Activated naive CD4-positive, alpha-beta T cell treated with anti-CD3 and anti-CD28 coated beads, Interleukin-2, amount 10 ng/mL, durations not matched to agents 7 days and 5 days (primary cell): ENCODE data around the gene PCCA.

Source experiments
- CTCF ChIA-PET: fragments of 350-600 bp; sonication (Branson Sonifier 250); formaldehyde crosslinking; loops from one replicate; lab custom pipeline; 2021; ENCODE audit warnings: antibody characterized with exemption; lab: Charles Lee
- DNase-seq: peaks from one replicate; pipeline ENCODE4 v3.0.0-alpha.2; 2020
- H3K27ac Mint-ChIP-seq: one replicate; pipeline ENCODE4 v1.8.0; 2021; ENCODE audit warnings: mild to moderate bottlenecking, moderate library complexity, mixed read lengths
- H3K27me3 Mint-ChIP-seq: one replicate; pipeline ENCODE4 v1.8.0; 2021; ENCODE audit warnings: mild to moderate bottlenecking, mixed read lengths
- H3K36me3 Mint-ChIP-seq: one replicate; pipeline ENCODE4 v1.8.0; 2021; ENCODE audit warnings: mixed read lengths
- H3K4me1 Mint-ChIP-seq: one replicate; pipeline ENCODE4 v1.8.0; 2021; ENCODE audit warnings: mixed read lengths
- H3K4me3 Mint-ChIP-seq: one replicate; pipeline ENCODE4 v1.8.0; 2021; ENCODE audit warnings: mild to moderate bottlenecking, moderate library complexity, mixed read lengths
- H3K9me3 Mint-ChIP-seq: one replicate; pipeline ENCODE4 v1.8.0; 2021; ENCODE audit warnings: mixed read lengths

The PCCA gene

GRCh38 chr13:100533588-100534041 is 444.7 kb downstream of the PCCA start:
- Mint-ChIP-seq H3K4me1 (peaks cover 19% of the 10 kb centered on the region), H3K4me3 (no peak overlapping the region), H3K27ac (no peak overlapping the region), H3K27me3 (peaks cover 9% of the 10 kb centered on the region), H3K36me3 (peaks cover 1% of the 10 kb centered on the region), H3K9me3 (no peaks in the 10 kb centered on the region)
- no peak for DNase-seq
- CTCF ChIA-PET = no interaction called here

DNA sequence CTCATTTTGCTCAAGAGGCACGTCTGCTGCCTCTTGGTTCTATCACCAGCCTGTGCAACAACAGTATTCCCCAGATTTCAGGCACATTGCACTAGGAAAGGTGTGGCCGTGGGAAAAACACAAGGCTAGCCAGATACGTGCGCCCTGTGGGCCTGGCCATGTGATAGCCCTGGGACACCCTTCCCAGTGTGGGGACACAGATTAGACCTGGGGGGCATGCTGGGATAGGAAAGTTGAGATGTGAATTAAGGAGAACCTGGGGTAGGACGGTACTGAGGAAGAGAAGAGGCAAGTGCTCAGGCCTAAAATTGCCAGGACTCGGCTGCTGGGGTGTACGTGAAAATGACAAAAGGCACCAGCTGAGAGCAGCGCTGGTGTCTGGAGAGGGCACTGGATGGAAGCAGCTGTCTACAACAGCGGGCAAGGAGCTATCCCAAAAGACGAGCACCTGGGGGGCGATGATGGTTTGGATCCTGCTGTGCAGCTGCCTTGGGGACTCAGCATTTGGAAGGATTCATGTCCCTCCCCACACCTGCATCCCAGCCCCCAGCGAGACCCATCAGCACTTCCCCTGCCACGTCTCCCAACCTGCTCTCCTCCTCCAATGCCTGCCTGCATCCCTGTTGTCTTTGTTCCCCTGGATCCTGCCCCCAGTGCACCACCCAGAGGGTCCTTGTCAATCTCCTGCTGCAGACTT is 445.4 kb downstream of the PCCA start:
- Mint-ChIP-seq H3K9me3 (no peaks in the 10 kb centered on the region), H3K4me1 (peaks cover 25% of the 10 kb centered on the region), H3K27me3 (peaks cover 9% of the 10 kb centered on the region), H3K27ac (no peak overlapping the region), H3K36me3 (peaks cover 1% of the 10 kb centered on the region), H3K4me3 (no peak overlapping the region)
- CTCF ChIA-PET = no interaction called here
- DNase-seq = no peak

- CTCF ChIA-PET = no interaction called here
- Mint-ChIP-seq H3K27ac (no peak overlapping the region), H3K9me3 (no peaks in the 10 kb centered on the region)
These were observed 446.0 kb downstream of the PCCA start for GRCh38 chr13:100534911-100535310.

DNA sequence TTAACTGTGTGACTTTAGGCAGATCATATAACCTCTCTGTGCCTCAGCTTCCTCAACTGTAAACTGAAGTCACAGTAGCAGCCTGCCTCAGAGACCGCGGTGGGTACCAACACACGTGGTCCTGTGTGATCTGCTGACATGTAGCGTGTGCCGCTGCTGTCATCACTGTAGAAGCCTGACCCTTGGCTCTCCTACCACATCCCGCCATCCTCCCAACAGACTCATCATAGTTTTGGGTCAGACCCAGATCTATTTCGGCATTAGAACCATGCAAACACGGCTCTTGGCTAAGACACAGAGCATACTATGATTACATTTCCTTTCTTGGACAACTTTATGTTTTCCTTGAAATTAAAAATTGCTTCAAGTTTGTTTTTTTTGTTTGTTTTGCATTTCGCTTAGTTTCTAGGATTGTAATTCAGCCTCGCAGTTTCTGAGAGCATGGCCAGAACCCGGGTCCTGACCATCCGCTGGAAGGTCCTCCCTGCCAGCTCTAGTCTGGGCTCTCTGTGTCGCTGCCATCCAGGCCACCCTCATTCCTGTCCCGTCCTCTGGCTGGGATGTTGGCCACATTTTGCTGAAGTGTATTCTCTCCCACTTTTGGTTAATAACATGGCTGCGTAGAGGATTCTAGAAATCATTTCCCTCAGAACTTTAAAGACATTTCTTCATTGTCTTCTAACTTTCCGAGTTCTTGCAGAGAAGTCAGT is 446.7 kb downstream of the PCCA start:
- Mint-ChIP-seq H3K27me3 (peaks cover 9% of the 10 kb centered on the region), H3K27ac (no peak overlapping the region), H3K4me3 (no peak overlapping the region), H3K36me3 (peaks cover 3% of the 10 kb centered on the region), H3K9me3 (no peaks in the 10 kb centered on the region), H3K4me1 (peaks cover 28% of the 10 kb centered on the region)
- DNase-seq = no peak
- CTCF ChIA-PET = no interaction called here

More at GRCh38 chr13:100534911-100535310, 446.0 kb downstream of the PCCA start:
- no peak overlapping the region for H3K4me3 Mint-ChIP-seq
- H3K4me1 Mint-ChIP-seq = peaks cover 28% of the 10 kb centered on the region
- DNase-seq = no peak
- H3K36me3 Mint-ChIP-seq = peaks cover 1% of the 10 kb centered on the region
- peaks cover 9% of the 10 kb centered on the region for H3K27me3 Mint-ChIP-seq

DNA sequence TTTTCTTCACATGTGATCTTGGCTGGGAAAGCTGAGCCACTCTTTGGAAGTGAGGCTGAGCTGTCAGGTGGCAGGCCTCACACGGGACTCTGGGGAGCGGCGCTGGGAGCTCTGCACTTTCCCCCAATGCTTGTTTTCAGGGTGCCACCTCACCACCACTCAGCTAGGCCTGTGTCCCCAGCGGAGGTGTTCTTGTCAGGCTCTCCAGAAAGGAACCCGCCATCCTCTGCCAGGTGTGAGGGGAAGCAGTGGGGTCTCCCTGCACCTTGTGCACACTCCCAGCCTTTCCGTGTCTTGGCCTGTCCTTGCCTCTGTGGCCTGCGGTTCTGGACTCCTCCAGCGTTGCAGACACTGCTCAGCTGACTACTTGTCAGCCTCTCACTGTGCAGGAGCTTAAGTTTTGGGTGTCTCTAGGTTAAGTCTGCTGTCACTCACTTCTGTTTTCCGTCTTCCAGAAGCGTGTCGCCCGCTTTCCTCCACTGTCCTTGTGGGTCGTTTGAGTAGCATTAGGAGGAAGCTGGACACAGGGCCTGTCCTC is 447.8 kb downstream of the PCCA start:
- peaks cover 3% of the 10 kb centered on the region for H3K36me3 Mint-ChIP-seq
- H3K27me3 Mint-ChIP-seq = peaks cover 9% of the 10 kb centered on the region
- CTCF ChIA-PET = no interaction called here
- H3K9me3 Mint-ChIP-seq = no peaks in the 10 kb centered on the region
- no peak for DNase-seq
- H3K27ac Mint-ChIP-seq = no peak overlapping the region
- peaks cover 28% of the 10 kb centered on the region for H3K4me1 Mint-ChIP-seq
- H3K4me3 Mint-ChIP-seq = no peak overlapping the region

DNA sequence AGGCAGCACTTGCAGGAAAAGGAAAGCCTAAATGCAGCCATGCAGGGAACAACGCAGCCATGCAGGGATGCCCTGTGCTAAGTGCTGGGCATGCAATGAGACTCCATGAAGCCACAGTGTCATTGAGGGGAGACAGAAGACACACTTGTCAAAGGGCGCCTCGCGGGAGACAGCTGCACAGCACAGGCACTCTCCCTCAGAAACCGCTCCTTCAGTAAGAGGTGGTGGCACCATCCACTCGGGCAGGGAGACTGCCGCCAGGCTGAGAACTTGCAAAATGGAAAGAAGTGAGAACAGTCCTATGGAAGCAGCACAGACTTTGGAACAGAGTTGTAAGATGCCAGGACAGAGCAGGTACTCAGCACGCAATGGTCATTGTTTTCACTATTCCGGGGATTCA is 448.6 kb downstream of the PCCA start:
- CTCF ChIA-PET = no interaction called here
- peaks cover 13% of the 10 kb centered on the region for H3K27me3 Mint-ChIP-seq
- DNase-seq = no peak
- H3K9me3 Mint-ChIP-seq = no peaks in the 10 kb centered on the region
- H3K27ac Mint-ChIP-seq = no peak overlapping the region
- H3K36me3 Mint-ChIP-seq = peaks cover 3% of the 10 kb centered on the region
- no peak overlapping the region for H3K4me3 Mint-ChIP-seq
- peaks cover 34% of the 10 kb centered on the region for H3K4me1 Mint-ChIP-seq

- Mint-ChIP-seq H3K9me3 (no peaks in the 10 kb centered on the region), H3K27me3 (peaks cover 13% of the 10 kb centered on the region), H3K4me3 (no peak overlapping the region), H3K27ac (peak overlapping the region; percentile 13), H3K4me1 (peaks cover 38% of the 10 kb centered on the region), H3K36me3 (peaks cover 3% of the 10 kb centered on the region)
- no peak for DNase-seq
- CTCF ChIA-PET = no interaction called here
These were observed 449.1 kb downstream of the PCCA start for GRCh38 chr13:100537951-100538462.

GRCh38 chr13:100540621-100541020 is 451.7 kb downstream of the PCCA start:
- H3K4me1 Mint-ChIP-seq = peaks cover 38% of the 10 kb centered on the region
- no peaks in the 10 kb centered on the region for H3K9me3 Mint-ChIP-seq
- DNase-seq = no peak
- H3K4me3 Mint-ChIP-seq = no peak overlapping the region
- no peak overlapping the region for H3K27ac Mint-ChIP-seq
- H3K36me3 Mint-ChIP-seq = peaks cover 3% of the 10 kb centered on the region
- peaks cover 13% of the 10 kb centered on the region for H3K27me3 Mint-ChIP-seq
- CTCF ChIA-PET = interaction anchor here (1.0 kb wide), 1 partner anchor 640 kb away, joined by 3 read pairs; no protein-coding TSS in a partner anchor

- CTCF ChIA-PET = interaction anchor here (0.8 to 2.7 kb wide), 3 partner anchors 27 to 885 kb away, joined by 3 to 8 read pairs (median 5); no protein-coding TSS in a partner anchor
- no peak overlapping the region for H3K27ac Mint-ChIP-seq
These were observed 453.3 kb downstream of the PCCA start for GRCh38 chr13:100541897-100542825.

DNA sequence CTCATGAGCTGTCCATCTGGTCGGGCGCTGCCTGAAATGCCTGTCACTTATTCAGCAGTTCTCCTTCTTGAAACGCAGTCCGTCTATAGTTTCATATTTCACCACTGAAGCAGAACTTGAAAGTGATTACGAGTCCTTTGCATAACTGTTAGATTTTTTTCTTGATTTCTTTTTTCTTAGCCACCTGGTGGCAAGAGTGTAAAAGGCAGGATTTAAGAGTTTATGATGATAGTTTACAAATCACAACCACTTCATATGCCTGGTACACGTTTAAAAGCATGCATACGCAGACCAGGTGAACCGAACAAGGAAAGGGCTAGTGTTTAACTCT is 453.9 kb downstream of the PCCA start:
- Mint-ChIP-seq H3K27ac (no peak overlapping the region), H3K4me1 (peaks cover 28% of the 10 kb centered on the region), H3K4me3 (no peak overlapping the region), H3K27me3 (peaks cover 4% of the 10 kb centered on the region), H3K9me3 (no peaks in the 10 kb centered on the region), H3K36me3 (peaks cover 2% of the 10 kb centered on the region)
- CTCF ChIA-PET = interaction anchor here (2.0 to 2.7 kb wide), 2 partner anchors 28 to 886 kb away, joined by 5 to 8 read pairs; no protein-coding TSS in a partner anchor
- DNase-seq = peak; percentile 31

More at GRCh38 chr13:100541897-100542825, 453.3 kb downstream of the PCCA start:
- H3K9me3 Mint-ChIP-seq = no peaks in the 10 kb centered on the region
- H3K36me3 Mint-ChIP-seq = peaks cover 3% of the 10 kb centered on the region
- peaks cover 34% of the 10 kb centered on the region for H3K4me1 Mint-ChIP-seq
- H3K4me3 Mint-ChIP-seq = no peak overlapping the region
- no peak for DNase-seq
- H3K27me3 Mint-ChIP-seq = peaks cover 7% of the 10 kb centered on the region

GRCh38 chr13:100543872-100544602 is 455.1 kb downstream of the PCCA start:
- CTCF ChIA-PET = interaction anchor here (2.0 to 2.7 kb wide), 2 partner anchors 29 to 887 kb away, joined by 5 to 8 read pairs; no protein-coding TSS in a partner anchor
- Mint-ChIP-seq H3K27ac (no peak overlapping the region), H3K36me3 (peaks cover 2% of the 10 kb centered on the region)

GRCh38 chr13:100544866-100545683 is 456.2 kb downstream of the PCCA start:
- DNase-seq = no peak
- CTCF ChIA-PET = no interaction called here
- peaks cover 2% of the 10 kb centered on the region for H3K36me3 Mint-ChIP-seq
- H3K27ac Mint-ChIP-seq = no peak overlapping the region
- peaks cover 10% of the 10 kb centered on the region for H3K4me1 Mint-ChIP-seq
- peaks cover 4% of the 10 kb centered on the region for H3K27me3 Mint-ChIP-seq
- no peaks in the 10 kb centered on the region for H3K9me3 Mint-ChIP-seq
- no peak overlapping the region for H3K4me3 Mint-ChIP-seq

More at GRCh38 chr13:100543872-100544602, 455.1 kb downstream of the PCCA start:
- Mint-ChIP-seq H3K9me3 (no peaks in the 10 kb centered on the region), H3K27me3 (peaks cover 4% of the 10 kb centered on the region), H3K4me3 (no peak overlapping the region), H3K4me1 (peaks cover 16% of the 10 kb centered on the region)
- DNase-seq = no peak
